HG03558 (cell line): Measurements from ENCODE around the gene PAQR7.
"Not testable (repeated sequence)": the region's sequence is repeated elsewhere in the genome, so short reads cannot be mapped to it uniquely, and the experiment has no call there.

Experiments
- ATAC-seq: cut with Tn5 transposase; IDR thresholded peaks from one replicate; pipeline ENCODE4 v1.9.1; 2021; ENCODE audit warnings: moderate number of reproducible peaks; ENCODE audit not compliant: unreplicated experiment; ENCODE audit errors: extremely low read depth

Gene PAQR7

DNA sequence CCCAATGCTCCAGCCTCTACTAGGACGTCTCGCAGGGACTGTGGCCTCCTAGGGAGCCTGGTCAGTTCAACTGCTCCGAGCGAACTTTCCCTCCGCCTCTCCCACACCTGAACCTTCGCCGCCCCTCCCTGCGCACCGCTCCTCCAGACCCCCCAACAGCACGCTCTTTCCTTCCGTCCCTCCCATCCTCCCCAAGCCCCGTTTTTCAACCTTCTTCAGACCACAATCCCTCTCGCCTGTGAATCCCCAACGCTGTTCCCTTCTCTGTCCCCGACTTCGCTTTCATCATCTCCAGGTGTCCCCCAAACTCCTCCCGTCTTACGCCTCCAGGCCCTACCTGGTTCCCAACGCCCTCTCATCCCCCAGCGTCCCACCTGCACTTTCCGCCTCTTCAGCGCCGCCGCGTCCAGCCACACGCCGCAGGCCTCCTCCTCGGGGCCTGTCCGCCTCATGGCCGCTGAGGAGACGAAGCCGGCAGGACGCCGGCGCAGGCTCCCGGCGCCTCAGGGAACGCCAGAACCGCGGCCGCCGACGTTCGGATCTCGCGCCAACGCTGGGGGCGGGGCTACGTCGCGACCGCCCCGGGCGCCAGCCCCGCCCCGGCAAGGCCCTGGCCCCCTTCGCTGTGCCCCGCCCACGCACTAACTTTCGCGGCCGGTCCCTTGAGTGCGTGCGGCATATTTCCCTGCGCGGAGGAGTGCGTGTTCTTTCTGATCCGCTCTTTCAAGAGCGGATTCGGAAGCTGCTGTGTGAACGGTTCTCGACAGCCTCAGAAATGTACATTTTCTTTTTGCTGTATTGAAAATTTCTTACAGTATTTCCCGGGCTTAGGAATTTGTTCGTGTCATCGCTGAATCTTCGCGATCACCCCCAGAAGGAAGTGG lies 16.4 kb downstream of the PAQR7 start, which contains the start of gene AUNIP:
AUNIP (minus strand) TSS at position 552 of the 884 bp plus-strand sequence; CDS start at position 452, 100 bp downstream.
- ATAC-seq: peak; percentile 46

DNA sequence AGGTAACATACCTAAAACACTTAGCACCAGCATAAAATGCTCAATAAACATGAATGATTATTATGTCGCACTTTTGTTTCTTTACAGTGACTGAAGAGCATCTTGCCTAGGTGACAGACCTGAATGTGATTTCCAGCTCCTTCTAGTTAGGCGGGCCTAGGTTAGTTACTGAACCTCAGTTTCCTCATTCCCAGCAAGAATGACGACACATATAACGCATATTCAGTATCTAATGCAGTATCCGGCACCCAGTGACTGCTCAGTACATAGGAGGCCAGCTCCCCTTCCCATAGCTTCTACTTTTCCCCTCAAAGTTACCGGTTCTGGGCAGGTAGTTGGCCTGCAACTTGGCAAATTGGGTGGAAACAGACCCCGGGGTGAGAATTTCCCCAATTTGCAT lies 17.0 kb downstream of the PAQR7 start:
- ATAC-seq: no peak

DNA sequence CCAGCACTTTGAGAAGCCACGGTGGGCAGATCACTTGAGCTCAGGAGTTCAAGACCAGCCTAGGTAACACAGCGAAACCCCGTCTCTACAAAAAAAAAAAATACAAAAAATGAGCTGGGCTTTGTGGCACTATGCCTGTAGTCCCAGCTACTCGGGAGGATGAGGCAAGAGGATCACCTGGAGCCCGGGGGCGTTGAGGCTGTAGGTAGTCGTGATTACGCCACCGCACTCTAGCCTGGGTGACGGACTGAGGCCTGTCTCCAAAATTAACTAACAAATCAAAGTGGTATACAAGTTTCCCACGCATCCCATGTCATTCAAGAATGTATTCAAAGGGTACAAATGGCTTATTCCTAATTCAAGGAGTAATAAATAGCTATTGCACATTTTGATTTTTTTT lies 18.7 kb downstream of the PAQR7 start:
- no peak for ATAC-seq

DNA sequence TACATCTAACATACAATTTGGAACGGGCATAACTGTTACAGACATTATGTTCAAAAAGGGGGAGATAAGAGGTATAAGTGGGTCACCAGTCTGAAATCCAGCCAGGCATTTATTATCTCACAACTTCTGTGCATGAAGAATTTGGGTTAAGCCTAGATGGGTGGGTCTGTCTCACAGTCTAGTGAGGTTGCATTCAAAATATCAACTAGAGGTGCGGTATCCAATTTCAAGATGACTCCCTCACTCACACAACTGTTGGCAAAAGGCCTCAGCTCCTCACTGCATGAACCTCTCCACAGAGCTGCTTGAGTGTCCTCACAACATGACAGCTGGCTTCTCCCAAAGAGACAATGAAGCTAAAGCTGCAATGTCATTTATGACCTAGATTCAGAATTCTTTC lies 21.0 kb downstream of the PAQR7 start:
- ATAC-seq: no peak

DNA sequence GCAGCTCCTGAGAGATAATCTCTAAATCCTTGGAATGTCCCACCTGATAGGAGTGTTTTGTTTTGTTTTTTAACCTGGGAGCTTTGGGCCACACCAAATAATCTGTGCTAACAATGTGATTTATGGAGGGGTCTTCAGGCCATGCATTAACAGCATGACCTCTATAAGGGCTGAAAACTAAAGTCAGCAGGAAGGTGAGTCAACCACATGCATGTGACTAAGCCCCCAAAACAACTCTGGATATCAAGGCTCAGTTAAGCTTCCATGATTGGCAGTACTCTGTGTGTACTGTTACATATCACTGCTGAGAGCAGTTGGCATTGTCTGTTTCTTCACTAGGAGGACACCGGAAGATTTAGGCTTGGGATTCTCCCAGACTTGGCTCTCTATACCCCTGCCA lies 27.0 kb downstream of the PAQR7 start:
- ATAC-seq: no peak

DNA sequence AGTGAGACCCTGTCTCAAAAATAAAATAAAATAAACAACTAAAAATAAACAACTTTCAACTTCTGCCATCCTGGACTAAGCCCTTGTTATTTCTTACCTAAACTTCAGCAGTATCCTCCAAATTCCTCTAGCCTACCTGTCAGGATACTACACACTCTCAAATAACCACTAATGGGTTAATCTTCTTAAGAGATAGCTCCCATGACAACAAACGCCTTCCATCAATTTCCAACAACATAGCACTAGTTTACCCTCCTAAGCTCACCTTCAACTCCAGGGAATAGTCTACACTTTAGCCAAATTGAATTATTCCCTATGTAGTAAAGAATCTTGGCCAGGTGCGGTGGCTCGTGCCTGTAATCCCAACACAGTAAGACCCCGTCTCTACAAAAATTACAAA lies 27.6 kb downstream of the PAQR7 start:
- ATAC-seq: no peak

DNA sequence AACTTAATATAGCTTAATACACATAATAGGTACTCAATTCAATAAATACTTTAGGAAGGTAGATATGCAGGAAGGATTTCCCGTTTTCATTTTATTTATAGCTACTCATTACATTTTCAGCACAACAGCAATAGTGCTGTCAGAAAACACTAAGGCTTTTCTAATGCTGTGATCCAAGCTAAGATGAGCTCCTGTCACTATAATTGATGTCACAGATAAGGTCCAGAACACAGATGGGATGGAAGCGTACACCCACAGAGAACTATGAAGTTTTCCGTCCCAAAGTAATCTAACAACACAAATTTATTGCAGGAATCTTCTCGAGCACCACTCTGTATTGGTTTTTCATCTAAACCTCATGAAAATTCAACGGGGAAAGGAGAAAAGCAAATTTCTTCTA lies 29.8 kb downstream of the PAQR7 start:
- no peak for ATAC-seq

DNA sequence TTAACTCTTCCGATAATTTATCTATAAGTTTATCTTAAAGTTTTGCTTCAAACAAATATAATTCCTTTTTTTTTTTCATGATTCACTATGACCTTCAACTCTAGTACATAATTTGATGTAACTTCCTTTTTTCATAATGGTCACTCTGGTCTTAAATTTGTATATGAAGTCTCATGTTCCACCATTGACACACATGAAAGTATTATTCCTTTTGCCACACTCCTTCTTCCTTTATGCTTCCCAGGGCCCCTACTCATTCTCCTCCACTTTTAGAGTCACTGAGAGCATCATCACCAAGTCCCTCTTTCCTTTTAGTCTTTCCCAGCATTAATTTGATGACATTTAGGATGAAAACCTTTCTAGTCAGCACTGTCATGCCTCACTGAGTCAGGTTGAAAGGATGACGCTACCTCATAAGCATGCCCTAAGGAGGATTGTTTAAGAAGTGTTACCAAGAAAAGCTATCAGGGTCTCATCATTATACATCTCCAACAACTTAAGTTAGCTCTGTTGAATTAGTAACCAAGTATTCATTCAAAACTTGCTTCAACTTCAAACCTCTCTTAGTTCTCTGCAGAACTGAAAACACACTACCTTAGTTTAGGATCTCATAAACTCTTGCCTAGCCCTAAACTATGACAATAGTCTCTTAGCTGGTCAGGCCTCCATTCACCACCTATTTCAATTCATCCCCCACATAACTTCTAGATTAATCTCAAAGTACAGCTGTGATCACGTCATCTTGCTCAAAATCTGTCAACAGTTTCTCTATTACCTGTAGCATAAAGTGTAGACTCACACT lies 30.8 kb downstream of the PAQR7 start:
- ATAC-seq: no peak

DNA sequence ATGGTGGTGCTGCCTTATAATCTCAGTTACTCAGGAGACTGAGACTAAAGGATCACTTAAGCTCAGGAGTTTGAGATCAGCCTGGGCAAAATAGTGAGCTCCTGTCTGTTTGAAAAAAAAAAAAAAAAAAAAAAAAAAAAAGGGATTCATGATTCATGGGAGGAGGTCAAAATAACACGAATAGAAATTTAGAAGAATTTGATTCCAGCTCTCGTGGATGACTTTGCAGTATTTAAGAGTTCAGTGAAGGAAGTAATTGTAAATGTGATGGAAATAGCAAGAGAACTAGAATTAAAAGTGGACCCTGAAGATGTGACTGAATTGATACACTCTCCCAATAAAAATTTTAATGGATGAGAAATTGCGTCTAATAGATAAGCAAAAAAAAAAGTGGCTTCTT lies 32.0 kb downstream of the PAQR7 start:
- no peak for ATAC-seq

DNA sequence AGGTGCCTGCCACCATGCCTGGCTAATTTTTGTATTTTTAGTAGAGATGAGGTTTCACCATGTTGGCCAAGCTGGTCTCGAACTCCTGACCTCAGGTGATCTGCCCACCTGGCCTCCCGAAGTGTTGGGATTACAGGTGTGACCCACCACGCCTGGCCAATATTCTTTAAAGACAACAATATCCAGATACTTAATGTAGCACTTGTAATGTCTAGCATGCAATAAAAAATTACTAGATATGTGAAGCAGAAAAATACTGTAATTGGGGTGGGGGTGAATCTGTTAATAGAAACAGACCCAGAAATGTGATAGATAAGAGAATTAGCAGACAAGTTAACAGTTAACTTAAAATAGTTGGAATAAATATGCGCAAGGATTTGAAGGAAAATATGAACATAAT lies 35.7 kb downstream of the PAQR7 start:
- not testable (repeated sequence) for ATAC-seq

DNA sequence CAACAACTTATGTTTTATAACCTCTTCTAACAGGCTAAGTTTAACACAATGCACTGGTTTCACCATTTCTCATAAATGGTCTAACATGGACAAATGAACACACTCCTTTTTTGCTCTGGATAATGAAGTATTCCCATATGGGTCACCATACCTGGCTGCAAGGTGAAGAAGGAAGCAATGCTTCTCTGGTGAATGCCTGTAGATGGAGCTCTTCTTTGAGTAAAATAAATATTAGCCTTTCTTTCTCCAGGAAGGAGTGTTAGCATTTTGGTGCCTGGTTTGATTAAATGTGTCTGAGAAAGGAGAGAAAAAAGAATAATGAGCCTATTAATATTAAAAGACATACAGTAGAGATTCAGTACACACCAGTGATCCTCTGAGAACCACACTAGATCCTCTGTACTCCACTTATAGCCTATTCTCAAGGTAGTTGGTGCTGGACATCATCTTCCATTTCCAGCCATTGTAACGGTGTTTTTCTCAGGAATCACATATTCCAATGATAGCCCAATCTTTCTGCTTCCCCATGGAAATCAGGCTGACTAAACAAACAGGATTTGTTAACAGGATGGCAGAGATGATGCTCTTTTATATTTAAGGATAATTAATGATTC lies 38.1 kb downstream of the PAQR7 start:
- ATAC-seq: no peak

DNA sequence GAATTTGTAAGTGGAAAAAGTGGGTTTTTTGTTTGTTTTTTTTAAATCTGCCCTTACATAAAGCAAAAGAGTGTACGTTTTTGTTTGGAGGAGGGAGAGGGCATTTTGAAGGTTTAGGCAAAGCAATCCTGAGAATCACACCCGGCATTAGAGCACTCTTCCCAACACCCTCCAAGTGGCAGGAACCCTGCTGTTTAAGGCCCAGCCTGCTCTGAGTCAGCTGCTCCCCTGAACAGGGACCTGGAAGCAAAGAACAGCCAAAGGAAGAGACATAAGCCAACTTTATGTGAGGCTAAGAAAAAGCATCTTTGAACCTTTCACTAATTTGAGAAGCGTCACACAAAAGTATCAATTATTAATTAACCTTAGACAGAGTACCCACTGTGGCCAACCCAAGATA lies 38.8 kb downstream of the PAQR7 start:
- no peak for ATAC-seq

DNA sequence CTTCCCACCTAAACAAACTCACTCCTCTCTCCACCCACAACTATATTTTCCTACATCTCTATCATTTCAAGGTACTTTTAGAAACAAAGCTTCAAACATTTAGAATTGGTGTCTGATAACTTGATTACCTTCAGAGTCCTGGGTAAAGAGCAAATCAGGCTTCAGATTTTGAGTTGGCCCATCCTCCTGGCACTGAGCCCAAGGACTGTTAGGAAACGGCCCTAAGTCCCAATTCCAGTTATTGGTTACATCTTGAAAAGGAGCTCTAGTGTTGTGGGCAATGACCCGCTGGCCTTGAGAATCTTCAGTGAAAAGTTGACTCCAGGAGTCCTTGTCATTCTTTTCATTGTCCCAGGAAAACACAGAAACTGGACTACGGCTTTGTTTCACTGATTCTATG lies 40.6 kb downstream of the PAQR7 start:
- ATAC-seq: no peak

DNA sequence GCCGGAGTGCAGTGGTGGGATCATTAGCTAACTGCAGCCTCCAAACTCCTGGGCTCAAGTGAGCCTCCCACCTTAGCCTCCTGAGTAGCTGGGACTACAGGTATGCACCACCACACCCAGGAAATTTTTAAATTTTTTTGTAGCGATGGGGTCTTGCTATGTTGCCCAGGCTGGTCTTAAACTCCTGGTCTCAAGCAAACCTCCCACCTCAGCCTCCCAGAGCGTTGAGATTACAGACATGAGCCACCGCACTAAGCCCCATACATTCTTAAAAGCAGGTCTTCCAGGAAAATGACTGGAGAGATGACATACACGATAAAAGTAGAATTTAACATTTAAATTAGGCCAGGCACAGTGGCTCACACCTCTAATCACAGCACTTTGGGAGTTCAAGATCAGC lies 42.4 kb downstream of the PAQR7 start:
- no peak for ATAC-seq

DNA sequence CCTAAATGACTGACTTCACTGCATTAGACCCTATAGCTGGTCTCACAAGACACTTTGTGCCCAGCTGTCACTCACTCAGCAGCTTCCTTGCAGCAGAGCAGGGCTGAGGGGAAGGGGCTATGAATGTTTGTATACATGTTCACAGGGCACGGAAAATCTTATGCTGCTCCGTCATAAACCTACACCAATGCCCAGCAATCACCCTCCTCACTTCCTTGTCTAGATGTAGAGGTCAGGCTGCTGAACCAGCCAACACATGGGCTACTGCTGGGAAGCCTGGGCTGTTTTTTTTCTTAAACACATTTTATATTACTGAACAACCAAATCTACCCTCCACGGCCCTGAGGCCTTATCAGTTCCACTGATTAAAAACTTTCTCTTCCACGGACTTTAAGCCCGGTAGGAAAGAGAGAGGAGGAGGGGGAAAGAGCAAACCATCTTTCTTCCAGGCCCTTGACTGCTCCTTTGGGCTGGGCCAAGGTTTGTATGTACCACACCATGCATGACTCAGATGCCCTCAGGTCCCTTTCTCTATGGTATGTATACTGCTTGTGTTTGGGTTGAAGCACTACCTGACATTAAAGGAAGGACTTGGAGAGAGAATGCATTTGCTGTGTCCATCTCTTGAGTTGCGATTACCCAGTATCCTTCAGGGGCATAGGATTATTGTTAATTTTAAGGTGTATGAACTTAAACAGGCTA lies 43.0 kb downstream of the PAQR7 start:
- no peak for ATAC-seq

DNA sequence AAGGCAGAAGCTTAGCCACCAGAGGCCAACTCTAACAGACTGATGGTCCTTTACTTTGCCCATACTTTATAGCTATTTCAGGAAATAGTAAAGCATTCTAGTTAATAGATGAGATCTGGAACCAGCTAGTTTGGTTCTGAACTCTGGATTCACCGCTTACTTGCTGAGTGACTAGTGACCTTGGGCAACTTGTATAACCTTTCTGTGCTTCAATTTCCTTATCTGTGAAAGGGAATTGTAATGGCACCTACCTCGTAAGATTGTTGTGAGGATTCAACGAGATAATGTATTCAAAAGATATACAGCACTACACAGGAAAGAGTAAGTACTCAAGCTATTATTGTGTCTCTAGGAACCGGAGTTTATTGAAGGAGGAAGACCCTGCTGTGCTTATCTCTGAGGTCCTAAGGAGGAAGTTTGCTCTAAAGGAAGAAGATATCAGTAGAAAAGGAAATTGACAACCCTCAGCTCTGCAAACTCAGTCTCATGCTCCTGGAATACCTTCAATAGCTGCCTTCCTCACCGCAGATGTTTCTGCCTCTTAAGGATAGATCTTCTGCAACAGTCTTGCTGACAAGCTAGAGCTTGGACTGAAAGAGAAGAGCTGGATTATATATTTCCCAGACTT lies 43.8 kb downstream of the PAQR7 start:
- no peak for ATAC-seq

DNA sequence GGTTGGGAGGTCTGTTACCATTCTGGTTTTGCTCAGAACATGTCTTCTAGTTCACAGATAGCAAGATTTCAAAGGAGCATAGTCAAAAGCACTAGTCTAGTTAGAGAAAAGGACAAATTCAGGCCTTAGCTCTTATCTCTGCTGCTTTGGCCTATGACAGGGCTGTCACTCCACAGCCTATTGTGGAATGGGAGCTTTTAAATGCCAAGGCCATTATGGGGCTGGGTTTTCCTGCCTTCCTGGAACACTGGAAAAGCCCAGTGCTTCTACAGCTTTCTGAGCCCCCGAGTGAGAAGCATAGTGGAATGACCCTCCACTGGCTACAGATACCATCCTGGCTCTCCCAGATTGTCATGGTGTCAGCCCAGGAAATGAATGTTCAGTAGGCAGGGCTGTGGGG lies 46.5 kb downstream of the PAQR7 start:
- ATAC-seq: no peak

DNA sequence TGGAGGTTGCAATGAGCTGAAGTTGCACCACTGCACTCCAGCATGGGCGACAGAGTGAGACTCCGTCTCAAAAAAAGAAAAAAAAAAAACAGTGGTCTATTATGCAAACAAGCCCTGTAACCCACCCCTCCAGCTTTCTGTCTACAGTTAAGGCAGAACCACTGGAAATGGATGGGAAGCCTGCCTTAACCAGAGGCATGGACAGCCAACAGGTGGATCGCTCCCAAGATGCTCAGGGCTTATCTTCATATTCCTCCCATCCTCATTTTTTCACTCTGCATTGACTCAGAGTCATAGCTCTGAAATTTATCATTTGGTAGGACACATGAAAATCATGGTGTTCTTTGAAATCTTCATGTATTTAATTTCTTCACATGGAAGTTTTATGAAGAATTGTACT lies 47.0 kb downstream of the PAQR7 start:
- ATAC-seq: no peak

DNA sequence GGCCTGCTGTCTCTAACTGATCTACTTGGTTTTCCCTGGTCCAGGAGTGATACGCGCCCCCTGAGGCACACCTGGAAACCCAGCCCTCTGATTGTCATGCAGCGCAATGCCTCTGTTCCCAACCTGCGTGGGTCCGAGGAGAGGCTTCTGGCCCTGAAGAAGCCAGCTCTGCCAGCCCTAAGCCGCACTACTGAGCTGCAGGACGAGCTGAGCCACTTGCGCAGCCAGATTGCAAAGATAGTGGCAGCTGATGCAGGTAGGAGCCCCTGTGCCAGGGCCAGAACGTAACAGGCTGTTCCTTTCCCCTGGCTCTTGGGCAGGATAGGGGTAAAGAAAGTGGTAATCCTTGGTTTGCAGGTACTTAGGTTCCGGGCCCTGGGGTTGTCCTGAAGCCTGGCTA lies 48.9 kb downstream of the PAQR7 start:
- ATAC-seq: no peak

DNA sequence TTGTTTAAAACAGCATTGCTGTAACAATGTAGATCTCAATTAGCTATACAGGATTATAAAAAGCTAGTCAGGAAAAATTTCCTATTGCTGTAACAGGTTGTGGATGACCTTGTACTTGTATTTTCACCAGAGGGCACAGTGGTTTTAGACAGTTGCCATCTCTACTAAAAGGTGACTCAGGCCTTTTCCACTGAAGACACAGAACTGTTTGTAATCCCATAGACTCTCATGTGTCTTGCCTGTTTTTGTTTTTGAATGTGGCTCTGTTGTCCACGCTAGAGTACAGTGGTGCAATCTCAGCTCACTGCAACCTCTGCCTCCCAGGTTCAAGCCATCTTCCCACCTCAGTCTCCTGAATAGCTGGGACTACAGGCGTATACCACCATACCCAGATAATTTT lies 49.9 kb downstream of the PAQR7 start:
- no peak for ATAC-seq
